ENCODE results near the gene CIAO2A.
"Not testable (repeated sequence)": the region's sequence is repeated elsewhere in the genome, so short reads cannot be mapped to it uniquely, and the experiment has no call there.

Gene CIAO2A

DNA sequence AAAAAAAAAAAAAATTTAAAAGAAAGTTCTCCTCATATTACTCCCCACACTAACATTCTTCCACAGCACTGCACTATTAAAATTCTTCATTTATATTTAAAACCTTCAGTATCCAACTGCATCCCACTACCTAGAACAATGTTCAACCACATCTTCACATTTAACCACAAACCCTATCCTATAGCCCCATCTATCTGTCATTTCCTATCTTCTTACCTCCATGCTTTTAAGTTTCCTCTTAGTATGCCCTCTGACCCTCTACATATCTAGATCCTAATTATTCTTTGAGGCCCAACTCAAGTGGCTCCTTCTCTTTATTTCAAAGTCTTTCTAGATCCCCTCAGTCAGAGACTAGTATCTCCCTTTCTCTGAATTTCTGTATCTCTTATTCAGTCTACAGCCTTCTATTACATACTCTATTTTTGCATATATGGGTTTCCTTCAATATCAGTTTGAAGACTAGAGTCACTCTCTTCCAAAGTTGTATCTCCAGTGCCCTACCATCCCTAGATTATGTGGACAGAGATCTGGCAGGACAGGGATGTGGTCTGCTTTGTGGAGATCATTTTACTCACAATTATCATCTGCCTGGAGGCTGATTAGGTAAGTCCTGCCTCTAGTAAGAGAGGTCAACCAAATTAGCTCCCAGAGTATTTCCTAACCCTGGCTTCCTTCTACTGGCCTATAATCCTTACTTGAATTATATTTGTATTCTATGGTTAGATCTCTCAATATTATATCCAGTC, 1.4 kb downstream of the CIAO2A start:
- in situ Hi-C loops (cut with MboI; ENCODE audit: low pct_unique_long_range_greater_than_20kb, low sequenced_read_pairs, unreplicated experiment): no loop called here
- TF ChIP-seq, protein P1, sequence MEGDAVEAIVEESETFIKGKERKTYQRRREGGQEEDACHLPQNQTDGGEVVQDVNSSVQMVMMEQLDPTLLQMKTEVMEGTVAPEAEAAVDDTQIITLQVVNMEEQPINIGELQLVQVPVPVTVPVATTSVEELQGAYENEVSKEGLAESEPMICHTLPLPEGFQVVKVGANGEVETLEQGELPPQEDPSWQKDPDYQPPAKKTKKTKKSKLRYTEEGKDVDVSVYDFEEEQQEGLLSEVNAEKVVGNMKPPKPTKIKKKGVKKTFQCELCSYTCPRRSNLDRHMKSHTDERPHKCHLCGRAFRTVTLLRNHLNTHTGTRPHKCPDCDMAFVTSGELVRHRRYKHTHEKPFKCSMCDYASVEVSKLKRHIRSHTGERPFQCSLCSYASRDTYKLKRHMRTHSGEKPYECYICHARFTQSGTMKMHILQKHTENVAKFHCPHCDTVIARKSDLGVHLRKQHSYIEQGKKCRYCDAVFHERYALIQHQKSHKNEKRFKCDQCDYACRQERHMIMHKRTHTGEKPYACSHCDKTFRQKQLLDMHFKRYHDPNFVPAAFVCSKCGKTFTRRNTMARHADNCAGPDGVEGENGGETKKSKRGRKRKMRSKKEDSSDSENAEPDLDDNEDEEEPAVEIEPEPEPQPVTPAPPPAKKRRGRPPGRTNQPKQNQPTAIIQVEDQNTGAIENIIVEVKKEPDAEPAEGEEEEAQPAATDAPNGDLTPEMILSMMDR (IDR thresholded peaks at IDR 0.05; ENCODE audit: extremely low read depth, insufficient read depth, missing control alignments): peak; percentile 31
- DNase-seq (ENCODE audit: low spot score): no peak

DNA sequence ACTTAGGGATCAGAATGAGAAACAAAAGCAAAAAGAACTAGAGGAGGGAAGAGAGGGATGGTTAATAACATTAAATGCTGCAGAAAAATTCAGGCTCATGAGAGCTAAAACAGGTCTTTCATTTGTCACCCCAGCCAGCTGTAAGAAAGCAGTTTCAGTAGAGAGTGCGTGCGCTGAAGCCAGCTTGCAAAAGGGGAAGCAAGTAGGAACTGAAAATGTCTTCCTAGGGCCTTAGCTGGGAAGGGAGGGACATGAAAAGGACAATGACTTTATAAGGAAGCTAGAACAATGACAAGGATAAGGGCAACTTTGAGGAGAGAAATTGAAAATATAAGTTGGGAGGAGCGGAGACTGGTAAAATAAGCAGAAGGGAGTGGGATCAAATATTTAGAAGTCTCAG, 3.1 kb downstream of the CIAO2A start:
- TF ChIP-seq, protein P1 (IDR thresholded peaks at IDR 0.05; ENCODE audit: extremely low read depth, insufficient read depth, missing control alignments): no peak
- no peak for DNase-seq (ENCODE audit: low spot score)
- in situ Hi-C loops (cut with MboI; ENCODE audit: low pct_unique_long_range_greater_than_20kb, low sequenced_read_pairs, unreplicated experiment): no loop called here

DNA sequence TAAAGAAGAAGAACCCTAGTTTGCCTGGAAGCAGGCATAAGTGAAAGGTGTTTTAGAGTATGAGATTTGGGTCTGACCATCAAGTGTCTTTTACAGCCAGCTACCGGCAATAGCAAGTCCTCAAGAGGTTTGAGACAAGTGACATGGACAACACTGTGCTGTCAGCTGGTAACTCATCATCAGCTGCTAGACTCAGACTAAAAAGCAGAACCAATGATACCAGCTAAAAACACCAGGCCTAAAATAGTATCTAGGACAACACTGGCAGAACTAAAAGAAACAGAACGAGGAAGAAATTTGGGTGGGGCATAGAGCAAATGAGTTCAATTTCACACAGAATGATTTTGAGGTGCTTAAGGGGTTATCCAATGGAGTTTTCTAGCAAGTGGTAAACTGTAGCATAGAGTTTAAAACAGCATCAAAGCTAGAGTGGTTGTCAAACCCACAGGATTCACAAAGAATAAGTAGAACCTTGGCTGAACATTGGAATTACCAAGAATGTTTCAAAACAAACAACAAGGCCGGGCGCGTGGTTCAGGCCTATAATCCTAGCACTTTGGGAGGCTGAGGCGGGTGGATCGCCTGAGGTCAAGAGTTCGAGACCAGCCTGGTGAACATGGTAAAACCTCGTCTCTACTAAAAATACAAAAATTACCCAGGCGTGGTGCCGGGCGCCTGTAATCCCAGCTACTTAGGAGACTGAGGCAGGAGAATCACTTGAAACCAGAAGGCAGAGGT, 3.9 kb downstream of the CIAO2A start:
- DNase-seq (ENCODE audit: low spot score): peak; percentile 68
- in situ Hi-C loops (cut with MboI; ENCODE audit: low pct_unique_long_range_greater_than_20kb, low sequenced_read_pairs, unreplicated experiment): no loop called here
- TF ChIP-seq, protein P1 (IDR thresholded peaks at IDR 0.05; ENCODE audit: extremely low read depth, insufficient read depth, missing control alignments): no peak

DNA sequence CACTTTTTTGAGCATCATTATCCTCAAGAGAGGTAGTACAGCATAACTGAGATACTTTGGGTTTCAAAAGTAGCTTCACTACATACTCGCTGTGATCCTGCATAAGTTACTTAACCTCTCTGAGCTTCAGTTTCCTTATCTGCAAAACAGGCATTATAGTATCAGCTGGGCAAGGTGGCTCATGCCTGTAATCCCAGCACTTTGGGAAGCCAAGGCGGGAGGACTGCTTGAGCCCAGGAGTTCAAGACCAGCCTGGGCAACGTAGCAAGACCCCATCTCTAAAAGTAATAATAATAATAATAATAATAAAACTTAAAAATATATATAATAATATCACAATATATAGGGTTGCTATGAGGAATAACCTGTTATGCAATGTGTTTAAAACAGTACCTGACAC, 10.9 kb downstream of the CIAO2A start:
- DNase-seq (ENCODE audit: low spot score): no peak
- TF ChIP-seq, protein P1 (IDR thresholded peaks at IDR 0.05; ENCODE audit: extremely low read depth, insufficient read depth, missing control alignments): no peak
- in situ Hi-C loops (cut with MboI; ENCODE audit: low pct_unique_long_range_greater_than_20kb, low sequenced_read_pairs, unreplicated experiment): no loop called here

DNA sequence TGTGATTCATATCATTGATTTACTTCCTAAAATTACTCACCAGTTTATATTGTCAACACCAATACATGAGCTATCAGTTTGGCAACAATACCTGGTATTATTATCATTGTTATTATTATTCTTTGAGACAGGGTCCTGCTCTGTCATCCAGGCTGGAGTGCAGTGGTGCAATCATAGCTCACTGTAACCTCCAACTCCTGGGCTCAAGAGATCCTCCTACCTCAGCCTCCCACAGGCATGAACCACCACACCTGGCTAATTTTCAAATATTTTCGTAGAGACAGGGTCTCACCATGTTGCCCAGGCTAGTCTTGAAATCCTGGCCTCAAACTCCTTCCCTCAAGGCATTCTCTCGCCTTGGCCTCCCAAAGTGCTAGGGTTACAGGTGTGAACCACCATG, 20.1 kb downstream of the CIAO2A start:
- DNase-seq (ENCODE audit: low spot score): not testable (repeated sequence)
- in situ Hi-C loops (cut with MboI; ENCODE audit: low pct_unique_long_range_greater_than_20kb, low sequenced_read_pairs, unreplicated experiment): loop anchor here (25.0 kb wide), 3 partner anchors 311 to 611 kb away; no protein-coding TSS in a partner anchor

DNA sequence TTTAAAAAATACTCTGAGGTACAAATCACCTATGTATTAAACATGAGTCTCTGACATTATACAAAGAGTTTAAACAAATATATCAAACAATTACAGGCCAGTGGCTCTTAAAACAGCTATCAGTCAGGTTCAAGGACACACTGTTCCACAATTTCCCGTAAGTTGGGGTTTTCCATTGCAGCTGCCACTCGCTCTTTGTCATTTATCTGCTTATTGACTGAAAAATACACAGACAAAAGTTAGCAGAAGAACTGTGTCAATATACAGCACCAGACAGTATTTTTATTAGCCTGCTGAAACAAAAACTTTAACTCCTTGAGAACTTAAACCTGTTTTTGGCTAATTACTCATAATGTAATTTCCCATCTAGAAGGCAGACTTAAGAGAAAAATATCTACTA, 20.8 kb downstream of the CIAO2A start:
- in situ Hi-C loops (cut with MboI; ENCODE audit: low pct_unique_long_range_greater_than_20kb, low sequenced_read_pairs, unreplicated experiment): loop anchor here (25.0 kb wide), 3 partner anchors 311 to 611 kb away; no protein-coding TSS in a partner anchor
- DNase-seq (ENCODE audit: low spot score): no peak

More for the DNA sequence above, 20.8 kb downstream of the CIAO2A start:
- TF ChIP-seq, protein P1 (IDR thresholded peaks at IDR 0.05; ENCODE audit: extremely low read depth, insufficient read depth, missing control alignments): no peak

Measured in GM13977 (cell line).